ENCODE results near the gene FAM110D. TPM values are rescaled to one million over a fixed set of nuclear protein-coding genes. Genes with fewer than 3 reads are reported as not detected.

FAM110D gene
- total RNA-seq, 1 donor: not detected

DNA sequence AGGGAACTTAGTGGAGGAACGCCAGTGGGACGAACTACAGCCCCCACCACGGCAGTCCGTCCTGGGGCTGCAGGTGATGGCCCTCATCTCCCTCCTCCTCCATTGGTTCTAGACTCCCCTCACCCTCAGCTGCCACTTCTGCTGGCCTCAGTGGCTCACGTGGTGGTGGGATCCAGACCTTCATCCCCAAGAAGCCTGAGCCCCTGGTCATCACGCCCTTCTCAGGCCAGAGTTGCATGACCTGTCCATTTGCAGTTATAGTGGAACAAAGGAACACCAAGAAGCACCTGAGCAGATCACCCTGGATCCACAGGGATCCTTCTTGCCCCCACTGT, 13.0 kb upstream of the FAM110D start:
- DNase-seq (ENCODE audit: low read depth): no peak
- TF ChIP-seq, protein P1, sequence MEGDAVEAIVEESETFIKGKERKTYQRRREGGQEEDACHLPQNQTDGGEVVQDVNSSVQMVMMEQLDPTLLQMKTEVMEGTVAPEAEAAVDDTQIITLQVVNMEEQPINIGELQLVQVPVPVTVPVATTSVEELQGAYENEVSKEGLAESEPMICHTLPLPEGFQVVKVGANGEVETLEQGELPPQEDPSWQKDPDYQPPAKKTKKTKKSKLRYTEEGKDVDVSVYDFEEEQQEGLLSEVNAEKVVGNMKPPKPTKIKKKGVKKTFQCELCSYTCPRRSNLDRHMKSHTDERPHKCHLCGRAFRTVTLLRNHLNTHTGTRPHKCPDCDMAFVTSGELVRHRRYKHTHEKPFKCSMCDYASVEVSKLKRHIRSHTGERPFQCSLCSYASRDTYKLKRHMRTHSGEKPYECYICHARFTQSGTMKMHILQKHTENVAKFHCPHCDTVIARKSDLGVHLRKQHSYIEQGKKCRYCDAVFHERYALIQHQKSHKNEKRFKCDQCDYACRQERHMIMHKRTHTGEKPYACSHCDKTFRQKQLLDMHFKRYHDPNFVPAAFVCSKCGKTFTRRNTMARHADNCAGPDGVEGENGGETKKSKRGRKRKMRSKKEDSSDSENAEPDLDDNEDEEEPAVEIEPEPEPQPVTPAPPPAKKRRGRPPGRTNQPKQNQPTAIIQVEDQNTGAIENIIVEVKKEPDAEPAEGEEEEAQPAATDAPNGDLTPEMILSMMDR (IDR thresholded peaks at IDR 0.05; ENCODE audit: insufficient read depth, low read length): no peak
- no peak overlapping the region for H3K4me3 ChIP-seq (ENCODE audit: low read depth, low read length)

DNA sequence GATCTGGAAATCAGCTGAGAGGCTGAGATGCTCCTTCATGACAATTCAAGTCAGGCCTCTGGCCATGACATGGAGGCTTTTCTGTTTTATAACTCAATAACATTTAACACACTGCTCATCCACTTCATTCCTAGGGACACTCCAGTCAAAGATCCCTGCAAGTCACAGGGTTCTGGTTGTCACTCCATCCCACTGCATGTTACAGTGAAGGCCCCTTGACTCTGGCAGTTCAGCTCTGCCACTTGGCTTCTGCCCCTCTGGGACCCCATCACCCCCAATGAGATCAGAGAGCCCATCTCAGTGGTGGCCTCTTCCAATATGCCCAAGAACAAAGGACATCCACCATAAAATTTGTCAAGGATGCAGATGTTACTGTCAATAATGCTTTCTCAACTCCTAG, 10.0 kb upstream of the FAM110D start:
- TF ChIP-seq, protein P1 (IDR thresholded peaks at IDR 0.05; ENCODE audit: insufficient read depth, low read length): no peak

DNA sequence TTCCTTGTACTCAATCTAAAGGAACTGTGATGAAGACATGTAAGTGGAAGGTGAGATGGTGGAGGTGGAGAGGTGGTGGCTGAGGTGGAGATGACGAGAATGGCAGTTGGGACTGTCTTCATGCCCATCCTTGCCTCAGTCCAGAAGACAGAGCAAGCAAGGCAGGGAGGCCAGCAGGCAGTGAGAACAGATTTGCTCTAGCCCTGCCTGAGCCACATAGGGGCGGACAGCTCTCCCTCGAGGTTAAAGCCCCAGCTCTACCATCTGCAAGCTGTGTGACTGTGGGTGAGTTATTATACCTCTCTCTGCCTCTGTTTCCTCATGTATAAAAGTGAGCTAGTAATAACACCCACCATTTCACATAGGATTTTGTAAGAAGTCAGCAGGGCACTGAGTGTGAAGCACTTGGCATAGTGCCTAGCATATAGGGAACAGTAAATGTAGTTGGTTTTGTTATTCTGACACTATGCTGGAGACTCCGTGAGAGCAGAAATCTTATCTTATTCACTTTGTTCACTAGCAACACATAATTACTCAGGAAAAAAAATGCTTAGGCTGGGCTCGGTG, 4.8 kb upstream of the FAM110D start:
- H3K4me3 ChIP-seq (ENCODE audit: low read depth, low read length): no peak overlapping the region
- TF ChIP-seq, protein P1 (IDR thresholded peaks at IDR 0.05; ENCODE audit: insufficient read depth, low read length): no peak
- no peak for DNase-seq (ENCODE audit: low read depth)

More for the DNA sequence above, 10.0 kb upstream of the FAM110D start:
- no peak overlapping the region for H3K4me3 ChIP-seq (ENCODE audit: low read depth, low read length)
- DNase-seq (ENCODE audit: low read depth): no peak

DNA sequence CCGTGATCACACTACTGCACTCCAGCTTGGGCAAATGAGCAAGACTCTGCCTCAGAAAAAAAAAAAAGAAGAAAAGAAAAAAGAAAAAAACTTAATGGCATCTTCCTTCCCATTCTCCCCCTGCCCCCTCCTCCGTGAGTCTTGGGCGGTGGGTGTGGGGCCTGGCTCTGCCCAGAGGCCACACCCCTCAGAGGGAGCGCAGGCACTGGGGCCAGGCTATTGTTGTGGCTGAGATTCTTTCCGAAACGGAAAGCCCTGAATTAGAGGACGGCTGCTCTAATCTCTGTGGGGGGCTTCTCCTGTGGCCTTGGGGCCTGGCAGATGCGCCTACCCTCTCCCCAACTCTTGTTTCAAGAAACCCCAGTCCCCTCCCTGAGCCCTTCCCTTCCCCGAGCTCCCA, 4.1 kb upstream of the FAM110D start:
- DNase-seq (ENCODE audit: low read depth): no peak
- TF ChIP-seq, protein P1 (IDR thresholded peaks at IDR 0.05; ENCODE audit: insufficient read depth, low read length): no peak
- H3K4me3 ChIP-seq (ENCODE audit: low read depth, low read length): no peak overlapping the region

DNA sequence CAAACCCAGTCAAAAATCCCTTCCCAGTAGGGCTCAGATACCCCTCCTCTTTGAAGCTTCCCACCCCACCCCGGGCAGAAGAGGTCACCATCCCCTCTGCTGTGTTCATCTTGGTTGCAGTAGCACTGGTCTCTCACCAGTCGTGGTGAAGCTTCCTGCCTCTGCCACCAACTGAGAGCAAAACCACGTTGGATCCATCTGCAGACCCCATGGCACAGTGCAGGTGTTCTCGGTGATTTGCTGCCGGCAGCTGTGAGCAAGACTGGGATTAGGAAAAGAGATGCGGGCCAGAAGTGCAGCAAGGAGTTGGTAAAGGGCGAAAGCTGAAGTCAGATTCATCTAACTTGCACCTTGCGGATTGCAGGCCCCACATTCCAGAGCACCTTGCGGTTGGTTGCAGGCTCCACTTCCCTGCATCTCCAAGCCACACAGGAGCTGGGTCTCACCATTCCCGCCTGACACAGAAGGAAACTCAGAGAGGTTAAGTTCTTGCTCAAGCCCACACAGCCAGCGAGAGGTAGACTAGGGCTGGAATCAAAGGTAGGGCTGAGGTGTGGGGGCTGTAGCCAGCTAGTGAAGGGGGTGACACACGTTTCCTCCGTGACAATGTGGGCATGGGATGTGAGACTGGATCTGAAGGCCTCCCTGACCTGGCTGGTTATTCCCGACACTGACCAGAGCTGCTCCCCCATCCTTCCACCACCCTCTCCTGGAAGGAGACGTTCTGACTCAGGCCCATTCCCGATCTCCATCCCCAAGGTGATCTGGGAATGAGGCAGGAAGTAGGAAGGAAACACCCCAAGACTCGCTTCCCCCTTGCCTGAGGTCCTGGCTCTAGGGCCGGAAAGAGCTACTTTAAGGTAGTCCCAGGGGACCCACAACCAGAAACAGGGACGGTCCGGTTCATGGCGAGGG, 3.3 kb upstream of the FAM110D start:
- TF ChIP-seq, protein P1 (IDR thresholded peaks at IDR 0.05; ENCODE audit: insufficient read depth, low read length): no peak
- no peak for DNase-seq (ENCODE audit: low read depth)
- H3K4me3 ChIP-seq (ENCODE audit: low read depth, low read length): no peak overlapping the region

DNA sequence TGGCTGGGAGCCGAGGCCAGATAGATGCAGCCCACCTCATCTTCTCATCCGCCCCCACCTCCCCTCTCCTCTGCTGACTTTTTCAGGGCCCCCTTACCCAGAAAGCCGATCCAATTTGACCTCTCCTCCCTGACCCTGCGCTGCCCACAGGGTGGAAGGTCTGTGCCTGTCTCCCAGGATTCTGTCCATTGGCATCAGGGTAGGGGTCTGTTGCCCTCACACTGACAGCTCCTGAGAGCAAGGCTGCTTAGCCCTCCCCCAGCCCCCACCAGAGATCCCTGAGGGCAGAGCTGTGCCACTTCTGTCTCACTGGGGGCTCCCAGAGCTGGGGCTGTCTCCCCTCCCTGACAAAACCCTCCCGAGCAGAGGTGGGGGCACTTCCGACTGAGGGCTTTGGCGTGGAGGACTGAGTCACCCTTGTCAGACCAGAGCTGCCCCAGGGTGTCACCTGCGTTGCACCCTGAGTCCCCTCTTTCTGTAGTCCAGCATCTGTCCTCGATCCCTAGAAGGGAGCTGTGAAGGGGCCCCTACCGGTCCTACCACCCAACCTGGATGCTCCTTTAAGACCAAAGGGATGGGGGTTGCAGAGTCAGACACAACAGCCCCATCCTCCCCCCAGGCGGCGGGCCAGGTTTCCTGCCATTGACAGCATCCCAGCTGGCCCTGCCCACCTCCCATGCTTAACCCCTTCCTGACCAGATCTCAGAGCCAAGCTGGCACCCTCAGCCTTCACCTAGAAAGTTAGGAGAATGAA, 2.4 kb upstream of the FAM110D start:
- no peak overlapping the region for H3K4me3 ChIP-seq (ENCODE audit: low read depth, low read length)
- DNase-seq (ENCODE audit: low read depth): no peak
- TF ChIP-seq, protein P1 (IDR thresholded peaks at IDR 0.05; ENCODE audit: insufficient read depth, low read length): no peak
